ENCODE results near the gene SNX22. TPM values are rescaled to one million over a fixed set of nuclear protein-coding genes. Genes with fewer than 3 reads are reported as not detected.

Gene SNX22
- total and polyA plus RNA-seq, 9 of the 15 experiments (the other 6 are each of a cell fraction or from before 2014, with no cell fraction given), result 0.91 to 3.0 (median 2.0) TPM

- CTCF ChIA-PET (ENCODE audit: low intra/inter-chr PET ratio), result no interaction called here
- Histone ChIP-seq H3K4me2 (ENCODE audit: insufficient read depth, low read length) (no peak overlapping the region), H3K4me1 (replicated peaks in 1 of 2; ENCODE audit: control insufficient read depth in 2 of 2, insufficient read depth in 2 of 2, low read length in 2 of 2) (no peaks in the 10 kb centered on the region), H2AFZ (ENCODE audit: low read depth, low read length) (no peak overlapping the region), H3K9me1 (ENCODE audit: control insufficient read depth, insufficient read depth, low read length) (no peaks in the 10 kb centered on the region), H3K36me3 (ENCODE audit: control insufficient read depth, insufficient read depth, low read length) (peaks cover 83% of the 10 kb centered on the region), H3K27ac (ENCODE audit: extremely low read depth, low read depth, low read length) (no peak overlapping the region), H4K20me1 (replicated peaks; ENCODE audit: control insufficient read depth, insufficient read depth, low read length) (no peaks in the 10 kb centered on the region), H3K27me3 (ENCODE audit: control insufficient read depth in 2 of 2, insufficient read depth in 2 of 2, low read length in 2 of 2) (no peaks in the 10 kb centered on the region), H3K79me2 (ENCODE audit: control insufficient read depth, insufficient read depth, low read length) (no peaks in the 10 kb centered on the region), H3K4me3 (no peak overlapping the region), H3K9me3 (replicated peaks; ENCODE audit: control insufficient read depth, insufficient read depth, low read depth, low read length) (no peaks in the 10 kb centered on the region), H3K9ac (ENCODE audit: insufficient read depth in 1 of 2, low read depth in 2 of 2, low read length in 2 of 2) (no peak overlapping the region)
- 78% methylated on average over 3 of the region's 3 CpGs for WGBS (ENCODE audit: insufficient coverage, low coverage, missing lambda C conversion rate)
- POLR2A ChIA-PET, result interaction anchor here (0.9 kb wide), 1 partner anchor 14 kb away, joined by 3 read pairs; no protein-coding TSS in a partner anchor
- DNase-seq (ENCODE audit: extremely low read depth in 1 of 4, low spot score in 3 of 4) (no peak), FAIRE-seq (no peak), ATAC-seq (no peak)
- BruUV-seq (replicated peaks), result no TSS peak
- in situ Hi-C loops (cut with MboI) (no loop called here), intact Hi-C loops (cut with micrococcal nuclease) (no loop called here)
- no peak for TF ChIP-seq CHD4 (IDR thresholded peaks at IDR 0.05; ENCODE audit: insufficient read depth, insufficient replicate concordance, low read depth, low read length, poor library complexity, severe bottlenecking)
- no peak for TF ChIP-seq MEF2A (IDR thresholded peaks at IDR 0.05; ENCODE audit: control insufficient read depth, low read depth, low read length)
- TF ChIP-seq ZFX (CRISPR knock-in tag; IDR thresholded peaks at IDR 0.05), result no peak
- no peak for TF ChIP-seq ZNF318 (IDR thresholded peaks at IDR 0.05; ENCODE audit: borderline replicate concordance in 1 of 2, low read depth in 1 of 2)
- no peak for TF ChIP-seq GABPB1 (CRISPR knock-in tag; IDR thresholded peaks at IDR 0.05)
- no peak for TF ChIP-seq CTCFL (IDR thresholded peaks at IDR 0.05; ENCODE audit: borderline replicate concordance, insufficient read depth, low read depth, low read length, poor library complexity, severe bottlenecking)
- no peak for TF ChIP-seq RBM22 (IDR thresholded peaks at IDR 0.05; ENCODE audit: low read depth, low read length, poor library complexity, severe bottlenecking)
- no peak for TF ChIP-seq POLR2B (IDR thresholded peaks at IDR 0.05; ENCODE audit: low read depth, partially characterized antibody)
- no peak for TF ChIP-seq MTA3 (IDR thresholded peaks at IDR 0.05; ENCODE audit: borderline replicate concordance)
- no peak for TF ChIP-seq RUNX1 (IDR thresholded peaks at IDR 0.05; ENCODE audit: low read depth)
- TF ChIP-seq ESRRB (CRISPR knock-in tag; IDR thresholded peaks at IDR 0.05; ENCODE audit: borderline replicate concordance), result no peak
- no peak for TF ChIP-seq RAD21 (CRISPR knock-in tag; conservative IDR thresholded peaks at IDR 0.05 in 1 of 2, IDR thresholded peaks at IDR 0.05 in 1 of 2)
These were observed 25.6 kb upstream of the SNX22 start for GRCh38 chr15:64125978-64126377.

Measured in K562 (cell line).